H9 (cell line): ENCODE data around the gene DAZAP1. TPM values are rescaled to one million over a fixed set of nuclear protein-coding genes. Genes with fewer than 3 reads are reported as not detected.
A peak's percentile ranks its signal among the peaks of the same experiment; 100 is the strongest.

ENCODE experiments used
- DNase-seq: peaks from one replicate; pipeline ENCODE4 v3.0.0-alpha.2; 2017
- H2AFZ ChIP-seq: one replicate; pipeline ENCODE4 v1.6.1; 2013; ENCODE audit warnings: mild to moderate bottlenecking, low read length, control low read depth, moderate library complexity
- H2AK5ac ChIP-seq: 2 replicates; pipeline ENCODE4 v1.6.1; 2013; ENCODE audit warnings: low read length, control low read depth, mixed read lengths; ENCODE audit not compliant: insufficient read length
- H2BK120ac ChIP-seq: one replicate; pipeline ENCODE4 v1.6.1; 2013; ENCODE audit warnings: low read depth, mild to moderate bottlenecking, low read length, control low read depth, inconsistent platforms; ENCODE audit not compliant: poor library complexity, severe bottlenecking
- H2BK12ac ChIP-seq: 2 replicates; pipeline ENCODE4 v1.6.1; 2013; ENCODE audit warnings: low read length, control low read depth, mixed read lengths, low read depth; ENCODE audit not compliant: insufficient read length
- H2BK15ac ChIP-seq: 2 replicates; pipeline ENCODE4 v1.6.1; 2013; ENCODE audit warnings: low read depth, low read length, control low read depth
- H2BK20ac ChIP-seq: one replicate; pipeline ENCODE4 v1.6.1; 2013; ENCODE audit warnings: low read depth, mild to moderate bottlenecking, low read length, control low read depth, inconsistent platforms; ENCODE audit not compliant: poor library complexity, severe bottlenecking
- H2BK5ac ChIP-seq: 2 replicates; pipeline ENCODE4 v1.6.1; 2013; ENCODE audit warnings: low read length, control low read depth, mixed read lengths; ENCODE audit not compliant: insufficient read length
- H3K14ac ChIP-seq: 2 replicates; pipeline ENCODE4 v1.6.1; 2013; ENCODE audit warnings: low read length, control low read depth; ENCODE audit not compliant: insufficient read depth
- H3K18ac ChIP-seq: 2 replicates; pipeline ENCODE4 v1.6.1; 2013; ENCODE audit warnings: low read depth, mild to moderate bottlenecking, mixed read lengths, low read length, control low read depth; ENCODE audit not compliant: insufficient read length
- H3K23ac ChIP-seq: 2 replicates; pipeline ENCODE4 v1.6.1; 2013; ENCODE audit warnings: low read length, control low read depth, mixed read lengths, low read depth; ENCODE audit not compliant: insufficient read length
- H3K23me2 ChIP-seq: 2 replicates; pipeline ENCODE4 v1.6.1; 2013; ENCODE audit warnings: low read depth, mild to moderate bottlenecking, mixed read lengths, low read length, control low read depth; ENCODE audit not compliant: insufficient read length, poor library complexity, severe bottlenecking
- H3K27ac ChIP-seq: 2 replicates; pipeline ENCODE4 v1.5.1; 2013; ENCODE audit warnings: low read length, control low read depth, mixed read lengths, low read depth; ENCODE audit not compliant: insufficient read length
- H3K27me3 ChIP-seq: 2 replicates; pipeline ENCODE4 v1.6.1; 2013; ENCODE audit warnings: low read length, control low read depth, inconsistent platforms; ENCODE audit not compliant: insufficient read depth
- H3K4ac ChIP-seq: 2 replicates; pipeline ENCODE4 v1.6.1; 2013; ENCODE audit warnings: low read depth, mild to moderate bottlenecking, control low read depth, inconsistent platforms, low read length, moderate library complexity
- H3K4me1 ChIP-seq: 2 replicates; pipeline ENCODE4 v1.6.1; 2013; ENCODE audit warnings: low read length, control low read depth, inconsistent platforms; ENCODE audit not compliant: insufficient read depth
- H3K4me2 ChIP-seq: 2 replicates; pipeline ENCODE4 v1.6.1; 2013; ENCODE audit warnings: low read length, control low read depth, mixed read lengths; ENCODE audit not compliant: insufficient read length, insufficient read depth
- H3K56ac ChIP-seq: 2 replicates; pipeline ENCODE4 v1.6.1; 2013; ENCODE audit warnings: low read depth, mild to moderate bottlenecking, mixed read lengths, low read length, control low read depth; ENCODE audit not compliant: insufficient read length
- H3K79me1 ChIP-seq: 2 replicates; pipeline ENCODE4 v1.6.1; 2013; ENCODE audit warnings: low read depth, mild to moderate bottlenecking, moderate library complexity, low read length, control low read depth, inconsistent platforms; ENCODE audit not compliant: insufficient read depth, poor library complexity, severe bottlenecking
- H3K79me2 ChIP-seq: 2 replicates; pipeline ENCODE4 v1.6.1; 2013; ENCODE audit warnings: low read length, control low read depth, inconsistent platforms; ENCODE audit not compliant: insufficient read depth
- H3K9ac ChIP-seq: 2 replicates; pipeline ENCODE4 v1.6.1; 2013; ENCODE audit warnings: low read length, control low read depth, mixed read lengths; ENCODE audit not compliant: insufficient read length; ENCODE audit errors: extremely low read depth
- H3K9me3 ChIP-seq: one replicate; pipeline ENCODE4 v1.6.1; 2013; ENCODE audit warnings: low read depth, low read length, inconsistent platforms; ENCODE audit not compliant: control insufficient read depth
- H3T11ph ChIP-seq: one replicate; pipeline ENCODE4 v1.6.1; 2013; ENCODE audit warnings: mild to moderate bottlenecking, low read length, control low read depth, inconsistent platforms
- H4K20me1 ChIP-seq: one replicate; pipeline ENCODE4 v1.6.1; 2013; ENCODE audit not compliant: control insufficient read depth, insufficient read length, insufficient read depth
- H4K5ac ChIP-seq: 2 replicates; pipeline ENCODE4 v1.6.1; 2013; ENCODE audit warnings: low read depth, mild to moderate bottlenecking, mixed read lengths, low read length, control low read depth; ENCODE audit not compliant: insufficient read length
- H4K8ac ChIP-seq: replicated peaks from 2 replicates; pipeline ENCODE4 v1.6.1; 2013; ENCODE audit warnings: low read length, control low read depth, mixed read lengths, low read depth; ENCODE audit not compliant: insufficient read length
- H4K91ac ChIP-seq: 2 replicates; pipeline ENCODE4 v1.6.1; 2013; ENCODE audit warnings: low read depth, mild to moderate bottlenecking, moderate library complexity, mixed read lengths, low read length, control low read depth; ENCODE audit not compliant: insufficient read length
- H3K27ac Mint-ChIP-seq, 3 experiments: 2 replicates in 2 of 3; 3 replicates in 1 of 3; pipeline ENCODE4 v1.8.0; 2020 to 2021; ENCODE audit warnings: mixed read lengths in 3 of 3, mild to moderate bottlenecking in 1 of 3, moderate library complexity in 1 of 3
- H3K27me3 Mint-ChIP-seq: 2 replicates; pipeline ENCODE4 v1.8.0; 2021; ENCODE audit warnings: low read depth, mild to moderate bottlenecking, moderate library complexity, mixed read lengths
- H3K36me3 Mint-ChIP-seq, 3 experiments: 2 replicates in 2 of 3; 3 replicates in 1 of 3; pipeline ENCODE4 v1.8.0; 2020 to 2021; ENCODE audit warnings: low read depth in 3 of 3, mixed read lengths in 3 of 3; ENCODE audit not compliant: insufficient read depth in 1 of 3
- H3K4me1 Mint-ChIP-seq, 2 experiments: 2 replicates each; pipeline ENCODE4 v1.8.0; 2020; ENCODE audit warnings: mixed read lengths in 2 of 2
- H3K4me3 Mint-ChIP-seq, 2 experiments: 2 replicates in 1 of 2; 3 replicates in 1 of 2; pipeline ENCODE4 v1.8.0; 2020 to 2021; ENCODE audit warnings: mild to moderate bottlenecking in 2 of 2, mixed read lengths in 2 of 2, moderate library complexity in 1 of 2
- H3K9me3 Mint-ChIP-seq, 2 experiments: 2 replicates in 1 of 2; 3 replicates in 1 of 2; pipeline ENCODE4 v1.8.0; 2020; ENCODE audit warnings: mild to moderate bottlenecking in 2 of 2, mixed read lengths in 2 of 2, moderate library complexity in 1 of 2
- CTCF ChIP-seq: fragments of 200-600 bp; sonication (generic); conservative IDR thresholded peaks from 3 replicates; pipeline ENCODE4 v1.8.0; 2021; ENCODE audit warnings: antibody characterized with exemption, mild to moderate bottlenecking
- WGBS: extraction: QIAGEN DNeasy Blood & Tissue Kit; methylation state at CpG from one replicate; pipeline ENCODE4 v1.1.7; 2013; ENCODE audit warnings: missing lambda C conversion rate, low lambda C conversion rate, mixed read lengths; ENCODE audit not compliant: insufficient read length; ENCODE audit errors: extremely low coverage; 5-methylcytosine and 5-hydroxymethylcytosine counted together
- total RNA-seq: library from RNA; stranded (reverse); gene quantifications from 2 replicates; pipeline ENCODE4 v1.2.1, GENCODE V29; 2021

The DAZAP1 gene
- total RNA-seq, 1 experiment from 2014 or later = 265 TPM

GRCh38 chr19:1410136-1410786, 2.9 kb downstream of the DAZAP1 start:
- Histone ChIP-seq H3K23ac (no peak overlapping the region), H3K14ac (no peak overlapping the region), H4K8ac (no peak overlapping the region), H3K4me2 (no peak overlapping the region), H3K79me2 (peaks cover 57% of the 10 kb centered on the region), H3K9me3 (no peaks in the 10 kb centered on the region), H3K27me3 (no peaks in the 10 kb centered on the region), H2BK20ac (no peak overlapping the region), H2BK120ac (no peak overlapping the region), H3K56ac (no peak overlapping the region), H4K20me1 (no peaks in the 10 kb centered on the region), H2BK5ac (no peak overlapping the region), H3T11ph (no peak overlapping the region), H3K27ac (no peak overlapping the region), H2BK15ac (no peak overlapping the region), H2AFZ (no peak overlapping the region), H3K23me2 (peaks cover 6% of the 10 kb centered on the region), H3K4ac (no peak overlapping the region), H2BK12ac (no peak overlapping the region), H4K5ac (no peak overlapping the region), H4K91ac (no peak overlapping the region), H3K18ac (no peak overlapping the region), H3K79me1 (no peaks in the 10 kb centered on the region), H2AK5ac (no peak overlapping the region), H3K4me1 (no peaks in the 10 kb centered on the region; the same call in 1 of the 2 replicates), H3K9ac (no peak overlapping the region)
- Mint-ChIP-seq H3K9me3 (peaks cover 0 to 2% of the 10 kb centered on the region in 2 experiments; a peak in 1 of 5 replicates), H3K36me3 (peaks cover 16 to 41% (median 33%) of the 10 kb centered on the region in 3 experiments), H3K27me3 (0 out of 2 replicates have a peak, but pooled peaks cover 2% of the 10 kb centered on the region), H3K4me1 (peaks cover 41 to 46% of the 10 kb centered on the region in 2 experiments), H3K27ac (peak overlapping the region; percentile 38 to 97 (median 87)), H3K4me3 (peak overlapping the region; percentile 92 to 98)
- no CpG with 5 or more reads among the region's 23 CpGs for WGBS
- no peak for DNase-seq
- TF ChIP-seq CTCF = no peak
